ENCODE data around the gene TLE6. TPM values are rescaled to one million over a fixed set of nuclear protein-coding genes. Genes with fewer than 3 reads are reported as not detected.
"Not testable (repeated sequence)": the region's sequence is repeated elsewhere in the genome, so short reads cannot be mapped to it uniquely, and the experiment has no call there.

Gene TLE6
- total and polyA plus RNA-seq, 12 donors: 0.34 to 3.5 (median 0.64) TPM; not detected in 3

- intact Hi-C loops (cut with DNase I): no loop called here
- Histone ChIP-seq H3K36me3 (peaks cover 0 to 99% (median 15%) of the 10 kb centered on the region in 9 donors), H3K9me3 (no peaks in the 10 kb centered on the region), H3K27me3 (no peaks in the 10 kb centered on the region), H3K4me1 (no peaks in the 10 kb centered on the region), H3K27ac (no peak overlapping the region), H3K4me3 (no peak overlapping the region)
- WGBS, 2 donors: 89 to 90% methylated on average over 6 of the region's 6 CpGs
- no peak for DNase-seq
- TF ChIP-seq CTCF (IDR thresholded peaks at IDR 0.05): no peak
- ATAC-seq: no peak
These were observed 31.6 kb downstream of the TLE6 start for GRCh38 chr19:3008994-3009393.

GRCh38 chr19:3010871-3011270, 33.5 kb downstream of the TLE6 start:
- H3K4me1 ChIP-seq: no peaks in the 10 kb centered on the region
- TF ChIP-seq CTCF (IDR thresholded peaks at IDR 0.05): no peak
- intact Hi-C loops (cut with DNase I): no loop called here
- no peaks in the 10 kb centered on the region for H3K9me3 ChIP-seq
- peaks cover 0 to 97% (median 15%) of the 10 kb centered on the region in 9 donors for H3K36me3 ChIP-seq
- no peaks in the 10 kb centered on the region for H3K27me3 ChIP-seq
- no peak for DNase-seq
- no peak overlapping the region for H3K4me3 ChIP-seq
- no peak overlapping the region for H3K27ac ChIP-seq
- no peak for ATAC-seq
- 88 to 93% methylated on average over 13 of the region's 13 CpGs for WGBS, 2 donors

DNA sequence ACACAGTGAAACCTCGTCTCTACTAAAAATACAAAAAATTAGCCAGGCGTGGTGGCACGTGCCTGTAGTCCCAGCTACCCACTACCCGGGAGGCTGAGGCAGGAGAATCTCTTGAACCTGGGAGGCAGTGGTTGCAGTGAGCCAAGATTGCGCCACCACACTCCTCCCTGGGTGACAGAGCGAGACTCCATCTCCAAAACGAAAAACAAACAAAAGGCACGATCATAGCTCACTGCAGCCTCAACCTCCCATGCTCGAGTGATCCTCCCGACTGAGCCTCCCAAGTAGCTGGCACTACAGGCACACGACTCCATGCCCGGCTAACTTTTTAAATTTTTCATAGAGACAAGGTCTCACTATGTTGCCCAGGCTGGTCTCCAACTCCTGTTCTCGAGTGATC, 34.7 kb downstream of the TLE6 start:
- H3K4me3 ChIP-seq; DNase-seq; H3K9me3 ChIP-seq; ATAC-seq; H3K27ac ChIP-seq; intact Hi-C loops (cut with DNase I); H3K27me3 ChIP-seq; H3K4me1 ChIP-seq: not testable (repeated sequence)
- WGBS, 2 donors: 86 to 88% methylated on average over 13 of the region's 13 CpGs
- H3K36me3 ChIP-seq: peaks cover 0 to 90% (median 14%) of the 10 kb centered on the region in 9 donors

- H3K27me3 ChIP-seq: no peaks in the 10 kb centered on the region
- no peaks in the 10 kb centered on the region for H3K9me3 ChIP-seq
- 70 to 73% methylated on average over 16 of the region's 16 CpGs for WGBS, 2 donors
- H3K36me3 ChIP-seq: peaks cover 0 to 87% (median 9%) of the 10 kb centered on the region in 9 donors
- no peaks in the 10 kb centered on the region for H3K4me1 ChIP-seq
- no peak for DNase-seq
- TF ChIP-seq CTCF (IDR thresholded peaks at IDR 0.05): no peak
- H3K27ac ChIP-seq: no peak overlapping the region
- intact Hi-C loops (cut with DNase I): no loop called here
- H3K4me3 ChIP-seq: no peak overlapping the region
- peak in 1 of 8 donors; percentile 16 for ATAC-seq
These were observed 35.4 kb downstream of the TLE6 start for GRCh38 chr19:3012621-3013262.

DNA sequence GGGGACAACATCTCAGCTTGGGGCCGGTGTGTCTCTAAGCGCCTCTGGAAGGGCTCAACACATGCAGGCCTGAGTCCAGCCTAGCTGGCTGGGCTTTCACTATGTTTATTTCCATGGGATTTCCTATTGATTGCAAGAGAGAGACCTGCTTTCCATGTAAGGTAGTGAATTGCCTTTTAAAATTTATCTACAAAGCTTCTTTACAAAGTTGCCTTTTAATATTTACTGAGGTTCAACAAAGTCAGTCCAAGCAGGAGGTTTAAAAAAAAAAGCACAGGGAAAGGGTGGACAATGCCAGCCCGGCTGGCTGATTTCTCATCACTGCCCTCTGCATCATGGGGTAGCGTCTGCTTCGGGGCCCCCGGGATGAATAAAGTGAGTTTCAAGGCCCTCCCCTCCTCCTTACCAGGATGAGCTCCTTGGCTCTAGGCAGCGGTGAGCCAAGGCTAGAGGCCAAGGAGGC, 35.9 kb downstream of the TLE6 start:
- ATAC-seq: no peak
- peaks cover 0 to 81% (median 9%) of the 10 kb centered on the region in 9 donors for H3K36me3 ChIP-seq
- no peak for TF ChIP-seq CTCF (IDR thresholded peaks at IDR 0.05)

More for the DNA sequence above, 35.9 kb downstream of the TLE6 start:
- Histone ChIP-seq H3K4me1 (no peaks in the 10 kb centered on the region), H3K27ac (no peak overlapping the region), H3K27me3 (no peaks in the 10 kb centered on the region), H3K9me3 (no peaks in the 10 kb centered on the region), H3K4me3 (no peak overlapping the region)
- WGBS, 2 donors: 79 to 84% methylated on average over 7 of the region's 7 CpGs
- intact Hi-C loops (cut with DNase I): no loop called here
- no peak for DNase-seq

All from heart right ventricle (tissue), 16 donors.